ENCODE results near the gene SLC25A29. TPM values are rescaled to one million over a fixed set of nuclear protein-coding genes. Genes with fewer than 3 reads are reported as not detected.

The SLC25A29 gene
- total and polyA plus RNA-seq, 2 of the 8 experiments (the other 6 are each of a cell fraction or from before 2014, with no cell fraction given), result 135 to 177 TPM

- Histone ChIP-seq H3K23me2 (ENCODE audit: low read depth, low read length) (no peaks in the 10 kb centered on the region), H4K8ac (ENCODE audit: extremely low read depth, insufficient read depth, low read length) (no peak overlapping the region), H3K36me3 (ENCODE audit: control insufficient read depth in 2 of 4, insufficient read depth in 4 of 4, low read length in 3 of 4) (no peaks in the 10 kb centered on the region), H3K9me3 (ENCODE audit: insufficient read depth in 2 of 2, low read depth in 1 of 2, low read length in 1 of 2) (no peaks in the 10 kb centered on the region), H3K27me3 (replicated peaks in 1 of 4; ENCODE audit: control insufficient read depth in 3 of 4, extremely low read depth in 1 of 4, insufficient read depth in 3 of 4, low read length in 3 of 4) (no peaks in the 10 kb centered on the region), H3K56ac (replicated peaks; ENCODE audit: insufficient read length, low read depth, low read length) (no peak overlapping the region), H3K18ac (ENCODE audit: extremely low read depth, low read length) (no peak overlapping the region), H3K4me2 (ENCODE audit: insufficient read depth in 1 of 2, low read depth in 2 of 2, low read length in 2 of 2) (no peak overlapping the region), H4K91ac (replicated peaks; ENCODE audit: insufficient read length, low read length) (no peak overlapping the region), H2AFZ (ENCODE audit: low read length) (no peak overlapping the region), H3K4me1 (replicated peaks in 1 of 4; ENCODE audit: control insufficient read depth in 3 of 4, insufficient read depth in 4 of 4, low read length in 3 of 4) (no peaks in the 10 kb centered on the region), H3K4me3 (ENCODE audit: extremely low read depth in 1 of 4, insufficient read depth in 2 of 4, low read depth in 3 of 4, low read length in 4 of 4) (no peak overlapping the region), H2BK15ac (ENCODE audit: low read length) (no peak overlapping the region), H2BK20ac (ENCODE audit: low read length) (no peak overlapping the region), H3K9ac (replicated peaks in 1 of 4; ENCODE audit: extremely low read depth in 1 of 4, low read depth in 3 of 4, low read length in 3 of 4) (no peak overlapping the region), H3K14ac (ENCODE audit: insufficient read length) (no peak overlapping the region), H3K79me1 (ENCODE audit: low read depth, low read length) (peaks cover 7% of the 10 kb centered on the region), H3K79me2 (ENCODE audit: control insufficient read depth in 1 of 2, insufficient read depth in 2 of 2, low read length in 2 of 2) (peaks cover 51 to 98% of the 10 kb centered on the region in 2 experiments), H2BK120ac (replicated peaks; ENCODE audit: low read depth, low read length) (no peak overlapping the region), H3K27ac (ENCODE audit: low read depth, low read length) (no peak overlapping the region), H2AK5ac (ENCODE audit: low read depth, low read length) (no peak overlapping the region), H2BK12ac (ENCODE audit: low read depth, low read length) (no peak overlapping the region), H2BK5ac (ENCODE audit: low read depth, low read length) (no peak overlapping the region), H4K20me1 (replicated peaks in 1 of 2; ENCODE audit: control insufficient read depth in 1 of 2, insufficient read depth in 2 of 2, low read length in 2 of 2) (peaks cover 43% of the 10 kb centered on the region in 2 experiments), H4K5ac (ENCODE audit: insufficient read length, low read depth, low read length) (no peak overlapping the region), H3K4ac (replicated peaks; ENCODE audit: insufficient read length, low read depth, low read length) (no peak overlapping the region), H3K23ac (ENCODE audit: insufficient read length) (no peak overlapping the region)
- DNase-seq (ENCODE audit: low read depth in 1 of 2, low spot score in 2 of 2) (no peak), FAIRE-seq (no peak)
- ChIA-PET POLR2A (ENCODE audit: partially characterized antibody) (no interaction called here), CTCF (ENCODE audit: partially characterized antibody) (interaction anchor here (1.9 kb wide), 1 partner anchor 8 kb away, joined by 5 read pairs; no protein-coding TSS in a partner anchor)
- WGBS, 2 experiments (ENCODE audit: extremely low coverage in 1 of 2, insufficient coverage in 1 of 2, insufficient read length in 1 of 2, insufficient replicate concordance in 2 of 2, low coverage in 1 of 2, low lambda C conversion rate in 2 of 2, missing lambda C conversion rate in 1 of 2), result 92 to 100% methylated on average over 1 to 3 of the region's 3 CpGs
- TF ChIP-seq JUND (IDR thresholded peaks at IDR 0.05; ENCODE audit: low read length) (no peak), TBP (IDR thresholded peaks at IDR 0.05; ENCODE audit: low read depth, low read length) (no peak), RXRA (IDR thresholded peaks at IDR 0.05; ENCODE audit: insufficient read depth, low read depth, low read length) (no peak), RNF2 (IDR thresholded peaks at IDR 0.05; ENCODE audit: borderline replicate concordance, low read depth, low read length, missing control alignments, poor library complexity, severe bottlenecking) (no peak), KDM4A (IDR thresholded peaks at IDR 0.05; ENCODE audit: low read depth, low read length, severe bottlenecking) (no peak)
Measured at GRCh38 chr14:100256339-100256895, 49.8 kb downstream of the SLC25A29 start.

All from H1 (cell line).